Endothelial cell of umbilical vein (primary cell): Measurements from ENCODE around the gene TRABD. TPM values are rescaled to one million over a fixed set of nuclear protein-coding genes. Genes with fewer than 3 reads are reported as not detected.

Experiments
- BruUV-seq: library from RNA; stranded (reverse); fragments of 400-500 nt; replicated peaks from 2 replicates; lab custom pipeline; 2021; lab: Mats Ljungman, UMichigan
- CTCF ChIA-PET: fragments of 300-600, 350-600 bp; sonication (Branson Sonifier 250); formaldehyde crosslinking; loops from one replicate; lab custom pipeline; 2021; ENCODE audit warnings: antibody characterized with exemption, inconsistent platforms; lab: Charles Lee
- POLR2A ChIA-PET: fragments of 300-600, 350-600 bp; sonication (Branson Sonifier 250); formaldehyde crosslinking; loops from one replicate; lab custom pipeline; 2021; ENCODE audit warnings: antibody characterized with exemption, inconsistent platforms; lab: Charles Lee
- DNase-seq: peaks from one replicate; pipeline ENCODE4 v3.0.0-alpha.2; 2011; ENCODE audit warnings: low read depth, low spot score
- FAIRE-seq: peaks from 2 replicates; lab custom pipeline; 2011; peaks lifted over from hg19 to GRCh38; lab: Jason Lieb, UNC
- H2AFZ ChIP-seq: 2 replicates; pipeline ENCODE4 v1.6.0; 2012; ENCODE audit warnings: low read depth, low read length, control low read depth, inconsistent platforms
- H3K27ac ChIP-seq: 2 replicates; pipeline ENCODE4 v1.5.1; 2011; ENCODE audit warnings: low read depth, mild to moderate bottlenecking, control low read depth, low read length, moderate library complexity; ENCODE audit not compliant: insufficient read depth
- H3K27me3 ChIP-seq, 2 experiments: 2 replicates each; pipeline versions ENCODE4 v1.6.0 to v1.6.1; 2011; ENCODE audit warnings: low read length in 2 of 2, mixed read lengths in 1 of 2; ENCODE audit not compliant: control insufficient read depth in 2 of 2, insufficient read depth in 2 of 2
- H3K36me3 ChIP-seq, 2 experiments: 2 replicates in 1 of 2; 3 replicates in 1 of 2; pipeline ENCODE4 v1.5.1; 2011; ENCODE audit warnings: low read length in 2 of 2, mild to moderate bottlenecking in 1 of 2, moderate library complexity in 1 of 2; ENCODE audit not compliant: control insufficient read depth in 2 of 2, insufficient read depth in 2 of 2; ENCODE audit errors: extremely low read depth in 1 of 2
- H3K4me1 ChIP-seq: 3 replicates; pipeline ENCODE4 v1.5.1; 2011; ENCODE audit warnings: mild to moderate bottlenecking, low read length; ENCODE audit not compliant: control insufficient read depth, insufficient read depth; ENCODE audit errors: extremely low read depth
- H3K4me2 ChIP-seq: 2 replicates; pipeline ENCODE4 v1.6.1; 2011; ENCODE audit warnings: low read length, control low read depth, mixed read lengths; ENCODE audit not compliant: insufficient read depth
- H3K4me3 ChIP-seq, 3 experiments: fragments of 200-600 bp in 1 of 3; sonication (generic), shearing (Covaris generic) in 1 of 3; replicated peaks in 1 of 3; 2 replicates each; pipeline ENCODE4 v1.5.1; 2011 to 2016; ENCODE audit warnings: control low read depth in 3 of 3, low read length in 3 of 3, mild to moderate bottlenecking in 2 of 3, inconsistent platforms in 1 of 3, low read depth in 1 of 3, moderate library complexity in 1 of 3; ENCODE audit not compliant: insufficient read depth in 1 of 3
- H3K79me2 ChIP-seq: 2 replicates; pipeline ENCODE4 v1.6.0; 2012; ENCODE audit warnings: low read length, inconsistent platforms; ENCODE audit not compliant: control insufficient read depth, insufficient read depth
- H3K9ac ChIP-seq: replicated peaks from 2 replicates; pipeline ENCODE3; 2011; ENCODE audit warnings: low read length, control low read depth; ENCODE audit not compliant: insufficient read depth; ENCODE audit errors: extremely low read depth
- H3K9me1 ChIP-seq: replicated peaks from 3 replicates; pipeline ENCODE4 v1.6.0; 2011; ENCODE audit warnings: mild to moderate bottlenecking, low read length; ENCODE audit not compliant: control insufficient read depth, insufficient read depth; ENCODE audit errors: extremely low read depth
- H3K9me3 ChIP-seq: replicated peaks from 2 replicates; pipeline ENCODE4 v1.5.1; 2012; ENCODE audit warnings: low read length, inconsistent platforms; ENCODE audit not compliant: control insufficient read depth, insufficient read depth
- H4K20me1 ChIP-seq: replicated peaks from 2 replicates; pipeline ENCODE3; 2011; ENCODE audit warnings: mild to moderate bottlenecking, low read length; ENCODE audit not compliant: control insufficient read depth, insufficient read depth; ENCODE audit errors: extremely low read depth
- CTCF ChIP-seq, 2 donors: IDR thresholded peaks; 1 replicate in 1 of 2; 2 replicates in 1 of 2; pipeline ENCODE4 v1.5.1; 2011; ENCODE audit warnings: low read length in 2 of 2, mild to moderate bottlenecking in 2 of 2, moderate library complexity in 2 of 2, control low read depth in 1 of 2, inconsistent platforms in 1 of 2, low read depth in 1 of 2; ENCODE audit not compliant: insufficient read depth in 1 of 2; ENCODE audit errors: extremely low read depth in 1 of 2
- EZH2 ChIP-seq: IDR thresholded peaks from 2 replicates; pipeline ENCODE4 v1.6.1; 2012; ENCODE audit warnings: borderline replicate concordance, low read depth, mild to moderate bottlenecking, moderate library complexity, low read length, inconsistent platforms; ENCODE audit not compliant: severe bottlenecking
- FOS ChIP-seq: IDR thresholded peaks from 2 replicates; pipeline ENCODE4 v1.6.1; 2011; ENCODE audit warnings: mild to moderate bottlenecking, low read length, moderate library complexity, borderline replicate concordance; ENCODE audit not compliant: insufficient read depth
- GATA2 ChIP-seq: IDR thresholded peaks from 2 replicates; pipeline ENCODE4 v1.7.0; 2011; ENCODE audit warnings: low read depth, mild to moderate bottlenecking, moderate library complexity, mixed read lengths, low read length; ENCODE audit not compliant: insufficient read length, insufficient read depth
- JUN ChIP-seq: IDR thresholded peaks from 2 replicates; pipeline ENCODE4 v1.6.1; 2011; ENCODE audit warnings: borderline replicate concordance, low read depth; ENCODE audit not compliant: insufficient read length, insufficient read depth
- MAX ChIP-seq: IDR thresholded peaks from 2 replicates; pipeline ENCODE4 v1.6.1; 2011; ENCODE audit not compliant: insufficient read depth, insufficient read length
- MYC ChIP-seq: IDR thresholded peaks from one replicate; pipeline ENCODE4 v1.6.1; 2011; ENCODE audit warnings: mild to moderate bottlenecking, low read depth, low read length
- POLR2A ChIP-seq: IDR thresholded peaks from 2 replicates; pipeline ENCODE4 v1.6.1; 2012; ENCODE audit warnings: low read depth, mild to moderate bottlenecking, control low read depth, low read length
- POLR2AphosphoS5 ChIP-seq: IDR thresholded peaks from 2 replicates; pipeline ENCODE4 v1.6.1; 2012; ENCODE audit warnings: low read depth, mild to moderate bottlenecking, control low read depth, low read length, moderate library complexity; ENCODE audit not compliant: insufficient read depth
- dilution Hi-C: fragments of 300-500 bp; cut with MboI; formaldehyde crosslinking; loops from one replicate; pipeline ENCODE4 v1.15.0; 2019; ENCODE audit warnings: low sequenced_read_pairs; ENCODE audit not compliant: extremely low pct_ligation_motif_present
- intact Hi-C: fragments of 100-400 bp; cut with micrococcal nuclease; formaldehyde crosslinking; loops from one replicate; pipeline ENCODE4 v1.10.0; 2022
- polyA plus RNA-seq, 4 experiments: library from polyadenylated mRNA; depleted of rRNA in 3 of 4; stranded (reverse) in 3 of 4; unstranded in 1 of 4; fragments of >200 nt; gene quantifications; 2 replicates each; pipeline versions ENCODE4 v1.2.1 to v1.2.3, GENCODE V29; 2011 to 2012; ENCODE audit warnings: missing spikeins in 1 of 4
- total RNA-seq: library from RNA; stranded (reverse); gene quantifications from 2 replicates; pipeline ENCODE4 v1.2.3, GENCODE V29; 2021

Gene TRABD
- total and polyA plus RNA-seq, 2 donors (not counting 3 experiments of a cell fraction or from before 2014, with no cell fraction given): 46.8 to 48.4 TPM

DNA sequence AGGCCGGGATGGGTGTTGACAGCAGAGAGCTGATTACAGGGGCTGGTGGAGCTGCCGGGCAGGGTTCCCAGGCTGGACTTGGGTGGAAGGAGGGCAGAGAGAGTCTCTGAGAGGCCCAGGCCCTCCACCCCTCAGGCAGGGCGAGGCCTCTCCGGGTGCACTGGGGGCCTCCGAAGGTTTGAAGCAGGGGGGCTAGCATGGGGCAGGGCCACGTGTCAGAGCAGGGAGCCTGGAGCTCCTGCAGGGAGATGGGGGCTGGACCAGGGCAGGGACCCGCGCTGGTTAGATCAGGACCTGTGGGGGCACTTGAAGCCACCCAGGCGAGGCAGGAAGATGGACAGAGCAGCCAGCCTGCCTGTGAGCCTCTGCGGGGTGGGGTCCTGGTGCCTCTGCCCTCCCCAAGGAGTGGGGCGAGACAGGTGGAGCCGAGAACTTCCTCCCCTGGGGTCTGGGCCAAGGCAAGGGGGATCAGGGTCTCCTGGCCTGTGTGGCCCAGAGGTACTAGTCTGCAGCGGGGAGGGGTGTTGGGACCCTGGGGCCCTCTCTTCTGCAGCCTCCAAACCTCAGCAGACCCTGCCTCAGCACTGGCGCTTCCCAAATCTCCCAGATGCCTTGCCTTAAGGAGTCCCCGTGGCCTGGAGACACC, 14.3 kb upstream of the TRABD start:
- no peak for DNase-seq
- CTCF ChIA-PET: interaction anchor here (1.0 to 1.1 kb wide), 2 partner anchors 23 to 241 kb away, joined by 3 to 4 read pairs; no protein-coding TSS in a partner anchor
- POLR2A ChIA-PET: no interaction called here

More for the DNA sequence above, 14.3 kb upstream of the TRABD start:
- peaks cover 4% of the 10 kb centered on the region for H3K4me1 ChIP-seq
- no peak overlapping the region for H3K27ac ChIP-seq
- H3K27me3 ChIP-seq: no peaks in the 10 kb centered on the region
- H3K79me2 ChIP-seq: no peaks in the 10 kb centered on the region
- peak overlapping the region; percentile 76 for H3K4me2 ChIP-seq
- dilution Hi-C loops: no loop called here
- no peaks in the 10 kb centered on the region for H3K9me3 ChIP-seq
- no TSS peak for BruUV-seq
- intact Hi-C loops: no loop called here
- H3K9ac ChIP-seq: no peak overlapping the region
- H2AFZ ChIP-seq: no peak overlapping the region
- TF ChIP-seq CTCF (IDR thresholded peaks at IDR 0.05; ENCODE audit: extremely low read depth in 1 of 2, insufficient read depth in 1 of 2, low read depth in 1 of 2, low read length in 2 of 2) (no peak), POLR2A (no peak), MYC (no peak), JUN (no peak), EZH2 (no peak), MAX (no peak), POLR2AphosphoS5 (no peak), FOS (no peak), GATA2 (no peak)
- no peaks in the 10 kb centered on the region for H3K36me3 ChIP-seq
- H3K9me1 ChIP-seq: no peaks in the 10 kb centered on the region
- no peaks in the 10 kb centered on the region for H4K20me1 ChIP-seq
- FAIRE-seq: no peak
- peak overlapping the region in 1 of 3 experiments; percentile 33 for H3K4me3 ChIP-seq
